ENCODE measurements around the gene LAX1. TPM values are rescaled to one million over a fixed set of nuclear protein-coding genes. Genes with fewer than 3 reads are reported as not detected.

The LAX1 gene
- total RNA-seq, 2 donors from 2014 or later: 0.54 to 0.99 TPM

DNA sequence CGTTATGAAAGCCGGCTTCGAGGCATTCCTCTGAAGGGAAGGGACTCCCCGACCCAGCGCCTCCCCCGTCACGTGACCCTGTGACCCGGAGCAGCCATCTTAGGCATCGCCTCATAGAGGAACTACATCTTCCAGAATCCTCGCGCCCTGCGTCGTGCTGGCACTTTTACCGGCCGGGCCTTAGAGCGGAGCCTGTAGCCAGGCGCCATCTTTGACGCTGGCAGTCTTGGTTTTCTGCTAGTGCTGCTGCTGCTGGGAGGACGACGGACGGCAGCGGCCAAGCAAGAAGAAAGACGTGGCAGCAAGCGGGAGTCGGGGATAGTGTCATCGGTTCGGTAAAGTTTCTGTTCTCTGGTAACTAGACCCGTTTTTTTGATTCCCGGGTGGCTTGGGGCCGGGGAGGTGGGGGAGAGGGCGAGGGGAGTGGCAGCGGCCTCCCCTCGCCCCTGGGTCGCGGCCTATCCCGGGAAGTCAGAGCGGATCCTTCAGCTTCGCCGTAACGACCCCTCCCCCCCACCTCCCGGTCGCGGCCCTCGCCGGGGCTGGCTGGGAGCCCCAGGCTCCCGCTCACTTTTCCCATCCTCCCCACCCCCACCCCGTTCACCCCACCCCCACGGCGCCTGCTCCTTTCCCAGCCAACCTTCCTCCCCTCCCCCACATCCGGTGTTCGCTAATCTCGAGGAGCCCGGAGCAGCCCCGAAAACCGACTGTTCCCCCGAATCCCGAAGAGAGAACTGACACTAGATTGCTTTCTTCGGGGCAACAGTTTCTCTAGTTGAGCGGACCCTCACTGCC, 30.7 kb downstream of the LAX1 start, which contains the start of the genes ZBED6 and ZC3H11A:
Gene ZBED6, plus strand, starts transcription at position 183 of the 795 bp plus-strand sequence. CDS start 1,900 bp downstream, outside the sequence.
Gene ZC3H11A, plus strand, starts transcription at position 183 of the 795 bp plus-strand sequence. CDS start 21,448 bp downstream, outside the sequence.
- Histone ChIP-seq H3K27ac (peak within 1 kb of the TSS; percentile 90 to 92), H3K36me3 (no peaks in the 10 kb centered on the region), H3K4me1 (ENCODE audit: control insufficient read depth in 1 of 2, low read depth in 2 of 2) (peaks cover 25 to 46% of the 10 kb centered on the region in 2 donors), H3K4me3 (peak within 1 kb of the TSS; percentile 77), H3K27me3 (replicated peaks; ENCODE audit: insufficient read depth) (no peaks in the 10 kb centered on the region), H3K9me3 (no peaks in the 10 kb centered on the region)
- peak; percentile 98 for DNase-seq (ENCODE audit: low spot score)
- TF ChIP-seq, protein P1, sequence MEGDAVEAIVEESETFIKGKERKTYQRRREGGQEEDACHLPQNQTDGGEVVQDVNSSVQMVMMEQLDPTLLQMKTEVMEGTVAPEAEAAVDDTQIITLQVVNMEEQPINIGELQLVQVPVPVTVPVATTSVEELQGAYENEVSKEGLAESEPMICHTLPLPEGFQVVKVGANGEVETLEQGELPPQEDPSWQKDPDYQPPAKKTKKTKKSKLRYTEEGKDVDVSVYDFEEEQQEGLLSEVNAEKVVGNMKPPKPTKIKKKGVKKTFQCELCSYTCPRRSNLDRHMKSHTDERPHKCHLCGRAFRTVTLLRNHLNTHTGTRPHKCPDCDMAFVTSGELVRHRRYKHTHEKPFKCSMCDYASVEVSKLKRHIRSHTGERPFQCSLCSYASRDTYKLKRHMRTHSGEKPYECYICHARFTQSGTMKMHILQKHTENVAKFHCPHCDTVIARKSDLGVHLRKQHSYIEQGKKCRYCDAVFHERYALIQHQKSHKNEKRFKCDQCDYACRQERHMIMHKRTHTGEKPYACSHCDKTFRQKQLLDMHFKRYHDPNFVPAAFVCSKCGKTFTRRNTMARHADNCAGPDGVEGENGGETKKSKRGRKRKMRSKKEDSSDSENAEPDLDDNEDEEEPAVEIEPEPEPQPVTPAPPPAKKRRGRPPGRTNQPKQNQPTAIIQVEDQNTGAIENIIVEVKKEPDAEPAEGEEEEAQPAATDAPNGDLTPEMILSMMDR (IDR thresholded peaks at IDR 0.05): no peak
- ATAC-seq (ENCODE audit: insufficient number of reproducible peaks, low FRiP score, low read depth): peak; percentile 96

DNA sequence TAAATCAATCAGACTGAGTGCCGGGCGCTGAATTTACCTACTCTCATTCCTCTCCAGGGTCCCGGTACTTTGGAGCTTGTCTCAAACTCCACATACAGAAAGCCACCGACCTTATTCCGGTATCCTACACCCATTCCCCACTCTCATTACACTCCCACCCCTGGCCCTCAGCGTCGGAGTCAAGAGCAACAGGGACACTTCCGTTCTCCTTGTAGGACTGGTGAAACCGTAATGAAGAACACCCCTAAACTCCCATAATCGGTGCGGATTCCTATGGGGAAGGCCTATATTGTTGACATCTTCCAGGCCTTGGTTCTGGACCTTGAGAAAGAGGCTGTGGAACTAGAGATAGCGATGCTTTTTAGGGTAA, 31.2 kb downstream of the LAX1 start:
- DNase-seq (ENCODE audit: low spot score) (no peak), ATAC-seq (ENCODE audit: insufficient number of reproducible peaks, low FRiP score, low read depth) (peak; percentile 20)
- peak overlapping the region; percentile 77 for H3K4me3 ChIP-seq
- H3K27ac ChIP-seq: peak overlapping the region; percentile 90 to 92
- no peaks in the 10 kb centered on the region for H3K27me3 ChIP-seq (replicated peaks; ENCODE audit: insufficient read depth)
- H3K4me1 ChIP-seq (ENCODE audit: control insufficient read depth in 1 of 2, low read depth in 2 of 2): peaks cover 26 to 52% of the 10 kb centered on the region in 2 donors
- H3K36me3 ChIP-seq: no peaks in the 10 kb centered on the region
- no peaks in the 10 kb centered on the region for H3K9me3 ChIP-seq
- TF ChIP-seq, protein P1 (IDR thresholded peaks at IDR 0.05): no peak

DNA sequence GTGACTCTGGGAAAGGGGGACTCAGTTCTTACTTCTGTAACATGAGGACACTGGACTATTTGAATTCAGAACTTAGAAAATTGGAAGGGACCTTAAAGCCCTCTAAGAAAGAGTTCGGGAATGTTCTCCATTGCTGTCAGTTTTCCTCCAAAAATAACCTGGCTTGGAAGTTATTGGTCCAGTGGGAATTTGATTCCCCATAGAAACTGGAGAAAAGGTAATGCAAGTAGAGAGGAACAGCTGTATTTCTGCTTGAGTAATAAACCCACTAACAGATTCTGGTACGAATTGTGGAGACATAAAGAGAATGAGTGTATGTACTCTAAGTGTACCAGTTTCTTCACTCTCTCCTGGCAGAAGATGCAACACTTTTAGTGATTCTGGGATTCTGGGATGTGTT, 32.2 kb downstream of the LAX1 start:
- Histone ChIP-seq H3K4me1 (ENCODE audit: control insufficient read depth in 1 of 2, low read depth in 2 of 2) (peaks cover 30 to 62% of the 10 kb centered on the region in 2 donors), H3K27me3 (replicated peaks; ENCODE audit: insufficient read depth) (no peaks in the 10 kb centered on the region), H3K27ac (peak overlapping the region in 1 of 2 donors; percentile 92), H3K36me3 (no peaks in the 10 kb centered on the region), H3K4me3 (peak overlapping the region; percentile 77), H3K9me3 (no peaks in the 10 kb centered on the region)
- TF ChIP-seq, protein P1 (IDR thresholded peaks at IDR 0.05): no peak
- ATAC-seq (ENCODE audit: insufficient number of reproducible peaks, low FRiP score, low read depth) (no peak), DNase-seq (ENCODE audit: low spot score) (no peak)

DNA sequence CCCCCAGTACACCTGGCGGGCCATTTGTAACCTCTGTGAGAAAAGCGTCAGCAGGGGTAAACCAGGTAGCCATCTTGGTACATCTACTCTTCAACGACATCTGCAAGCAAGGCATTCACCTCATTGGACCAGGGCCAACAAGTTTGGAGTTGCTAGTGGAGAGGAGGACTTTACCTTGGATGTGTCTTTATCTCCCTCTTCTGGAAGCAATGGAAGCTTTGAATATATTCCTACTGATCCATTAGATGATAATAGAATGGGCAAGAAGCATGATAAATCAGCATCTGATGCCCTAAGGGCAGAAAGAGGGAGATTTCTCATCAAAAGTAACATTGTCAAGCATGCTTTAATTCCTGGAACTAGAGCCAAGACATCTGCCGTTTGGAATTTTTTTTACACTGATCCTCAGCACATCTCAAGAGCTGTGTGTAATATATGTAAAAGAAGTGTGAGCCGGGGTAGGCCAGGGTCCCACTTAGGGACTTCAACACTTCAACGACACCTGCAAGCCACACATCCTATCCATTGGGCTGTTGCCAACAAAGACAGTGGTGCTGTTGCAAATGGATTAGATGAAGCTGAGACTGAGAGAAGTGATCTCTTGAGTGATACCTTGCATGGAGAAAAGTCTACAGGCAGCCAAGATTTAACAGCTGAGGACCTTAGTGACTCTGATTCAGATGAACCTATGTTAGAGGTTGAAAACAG, 33.1 kb downstream of the LAX1 start:
- H3K4me3 ChIP-seq: peak overlapping the region; percentile 77
- ATAC-seq (ENCODE audit: insufficient number of reproducible peaks, low FRiP score, low read depth): no peak
- DNase-seq (ENCODE audit: low spot score): no peak

More for the DNA sequence above, 33.1 kb downstream of the LAX1 start:
- H3K36me3 ChIP-seq: peaks cover 1% of the 10 kb centered on the region
- H3K4me1 ChIP-seq (ENCODE audit: control insufficient read depth in 1 of 2, low read depth in 2 of 2): peaks cover 30 to 66% of the 10 kb centered on the region in 2 donors
- H3K27ac ChIP-seq: no peak overlapping the region
- TF ChIP-seq, protein P1 (IDR thresholded peaks at IDR 0.05): no peak
- no peaks in the 10 kb centered on the region for H3K9me3 ChIP-seq
- no peaks in the 10 kb centered on the region for H3K27me3 ChIP-seq (replicated peaks; ENCODE audit: insufficient read depth)

All from thoracic aorta (tissue), 2 donors.